ENCODE results near the gene ABCA3.

Gene ABCA3

DNA sequence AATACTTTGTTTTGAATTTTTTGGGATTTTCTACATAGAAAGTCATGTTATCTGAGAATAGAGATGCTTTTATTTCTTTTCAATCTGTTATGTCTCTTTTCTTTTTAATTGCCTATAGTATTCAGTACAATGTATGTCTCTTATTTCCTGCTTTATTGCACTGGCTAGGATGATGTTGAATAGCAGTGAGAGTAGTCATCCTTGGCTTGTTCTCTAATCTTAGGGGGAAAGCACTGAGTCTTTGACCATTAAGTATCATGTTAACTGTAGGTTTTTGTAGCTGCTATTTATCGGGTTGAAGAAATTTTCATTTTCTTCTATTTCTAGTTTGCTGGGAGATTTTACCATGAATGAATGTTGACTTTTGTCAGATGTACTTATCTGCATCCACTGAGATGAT, 10.0 kb upstream of the ABCA3 start:
- DNase-seq (ENCODE audit: low read depth in 1 of 2, low spot score in 1 of 2), result no peak
- Histone ChIP-seq H3K27ac (replicated peaks) (no peak overlapping the region), H3K4me3 (replicated peaks; ENCODE audit: insufficient read depth, low read length) (no peak overlapping the region), H3K27me3 (ENCODE audit: insufficient read depth, poor library complexity, severe bottlenecking) (peaks cover 9% of the 10 kb centered on the region)
- TF ChIP-seq POLR2AphosphoS5 (IDR thresholded peaks at IDR 0.05; ENCODE audit: low read depth), result no peak
- no peak for TF ChIP-seq GABPA (IDR thresholded peaks at IDR 0.05; ENCODE audit: low read depth)
- TF ChIP-seq, protein P1, sequence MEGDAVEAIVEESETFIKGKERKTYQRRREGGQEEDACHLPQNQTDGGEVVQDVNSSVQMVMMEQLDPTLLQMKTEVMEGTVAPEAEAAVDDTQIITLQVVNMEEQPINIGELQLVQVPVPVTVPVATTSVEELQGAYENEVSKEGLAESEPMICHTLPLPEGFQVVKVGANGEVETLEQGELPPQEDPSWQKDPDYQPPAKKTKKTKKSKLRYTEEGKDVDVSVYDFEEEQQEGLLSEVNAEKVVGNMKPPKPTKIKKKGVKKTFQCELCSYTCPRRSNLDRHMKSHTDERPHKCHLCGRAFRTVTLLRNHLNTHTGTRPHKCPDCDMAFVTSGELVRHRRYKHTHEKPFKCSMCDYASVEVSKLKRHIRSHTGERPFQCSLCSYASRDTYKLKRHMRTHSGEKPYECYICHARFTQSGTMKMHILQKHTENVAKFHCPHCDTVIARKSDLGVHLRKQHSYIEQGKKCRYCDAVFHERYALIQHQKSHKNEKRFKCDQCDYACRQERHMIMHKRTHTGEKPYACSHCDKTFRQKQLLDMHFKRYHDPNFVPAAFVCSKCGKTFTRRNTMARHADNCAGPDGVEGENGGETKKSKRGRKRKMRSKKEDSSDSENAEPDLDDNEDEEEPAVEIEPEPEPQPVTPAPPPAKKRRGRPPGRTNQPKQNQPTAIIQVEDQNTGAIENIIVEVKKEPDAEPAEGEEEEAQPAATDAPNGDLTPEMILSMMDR (IDR thresholded peaks at IDR 0.05; ENCODE audit: insufficient read depth, low read length), result no peak
- TF ChIP-seq, protein P2, sequence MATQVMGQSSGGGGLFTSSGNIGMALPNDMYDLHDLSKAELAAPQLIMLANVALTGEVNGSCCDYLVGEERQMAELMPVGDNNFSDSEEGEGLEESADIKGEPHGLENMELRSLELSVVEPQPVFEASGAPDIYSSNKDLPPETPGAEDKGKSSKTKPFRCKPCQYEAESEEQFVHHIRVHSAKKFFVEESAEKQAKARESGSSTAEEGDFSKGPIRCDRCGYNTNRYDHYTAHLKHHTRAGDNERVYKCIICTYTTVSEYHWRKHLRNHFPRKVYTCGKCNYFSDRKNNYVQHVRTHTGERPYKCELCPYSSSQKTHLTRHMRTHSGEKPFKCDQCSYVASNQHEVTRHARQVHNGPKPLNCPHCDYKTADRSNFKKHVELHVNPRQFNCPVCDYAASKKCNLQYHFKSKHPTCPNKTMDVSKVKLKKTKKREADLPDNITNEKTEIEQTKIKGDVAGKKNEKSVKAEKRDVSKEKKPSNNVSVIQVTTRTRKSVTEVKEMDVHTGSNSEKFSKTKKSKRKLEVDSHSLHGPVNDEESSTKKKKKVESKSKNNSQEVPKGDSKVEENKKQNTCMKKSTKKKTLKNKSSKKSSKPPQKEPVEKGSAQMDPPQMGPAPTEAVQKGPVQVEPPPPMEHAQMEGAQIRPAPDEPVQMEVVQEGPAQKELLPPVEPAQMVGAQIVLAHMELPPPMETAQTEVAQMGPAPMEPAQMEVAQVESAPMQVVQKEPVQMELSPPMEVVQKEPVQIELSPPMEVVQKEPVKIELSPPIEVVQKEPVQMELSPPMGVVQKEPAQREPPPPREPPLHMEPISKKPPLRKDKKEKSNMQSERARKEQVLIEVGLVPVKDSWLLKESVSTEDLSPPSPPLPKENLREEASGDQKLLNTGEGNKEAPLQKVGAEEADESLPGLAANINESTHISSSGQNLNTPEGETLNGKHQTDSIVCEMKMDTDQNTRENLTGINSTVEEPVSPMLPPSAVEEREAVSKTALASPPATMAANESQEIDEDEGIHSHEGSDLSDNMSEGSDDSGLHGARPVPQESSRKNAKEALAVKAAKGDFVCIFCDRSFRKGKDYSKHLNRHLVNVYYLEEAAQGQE (IDR thresholded peaks at IDR 0.05; ENCODE audit: insufficient replicate concordance, low read depth), result no peak
- TF ChIP-seq SPI1 (IDR thresholded peaks at IDR 0.05; ENCODE audit: borderline replicate concordance, low read depth), result no peak

DNA sequence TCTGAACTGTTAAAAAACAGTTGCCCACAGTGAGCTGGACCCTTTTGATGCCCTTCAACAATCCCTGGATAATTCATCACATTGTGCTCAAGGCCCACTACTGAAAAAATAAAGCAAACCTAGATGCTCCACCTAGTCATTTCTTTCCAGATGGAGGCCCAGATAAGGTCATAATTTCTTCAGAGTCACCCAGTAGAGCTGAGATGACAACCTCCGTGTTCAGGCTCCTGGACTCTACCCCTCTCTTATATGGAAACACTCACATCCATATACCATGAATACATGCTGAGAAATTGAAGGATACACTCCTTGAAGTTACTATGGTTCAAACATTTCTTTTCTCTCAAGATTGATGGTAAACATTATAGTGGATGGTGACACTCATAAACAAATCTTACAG, 2.7 kb upstream of the ABCA3 start:
- no peak overlapping the region for H3K27ac ChIP-seq (replicated peaks)
- H3K4me3 ChIP-seq (replicated peaks; ENCODE audit: insufficient read depth, low read length), result no peak overlapping the region
- TF ChIP-seq, protein P2 (IDR thresholded peaks at IDR 0.05; ENCODE audit: insufficient replicate concordance, low read depth), result no peak
- TF ChIP-seq SPI1 (IDR thresholded peaks at IDR 0.05; ENCODE audit: borderline replicate concordance, low read depth), result no peak
- DNase-seq (ENCODE audit: low read depth in 1 of 2, low spot score in 1 of 2), result no peak
- H3K27me3 ChIP-seq (ENCODE audit: insufficient read depth, poor library complexity, severe bottlenecking), result peaks cover 27% of the 10 kb centered on the region

DNA sequence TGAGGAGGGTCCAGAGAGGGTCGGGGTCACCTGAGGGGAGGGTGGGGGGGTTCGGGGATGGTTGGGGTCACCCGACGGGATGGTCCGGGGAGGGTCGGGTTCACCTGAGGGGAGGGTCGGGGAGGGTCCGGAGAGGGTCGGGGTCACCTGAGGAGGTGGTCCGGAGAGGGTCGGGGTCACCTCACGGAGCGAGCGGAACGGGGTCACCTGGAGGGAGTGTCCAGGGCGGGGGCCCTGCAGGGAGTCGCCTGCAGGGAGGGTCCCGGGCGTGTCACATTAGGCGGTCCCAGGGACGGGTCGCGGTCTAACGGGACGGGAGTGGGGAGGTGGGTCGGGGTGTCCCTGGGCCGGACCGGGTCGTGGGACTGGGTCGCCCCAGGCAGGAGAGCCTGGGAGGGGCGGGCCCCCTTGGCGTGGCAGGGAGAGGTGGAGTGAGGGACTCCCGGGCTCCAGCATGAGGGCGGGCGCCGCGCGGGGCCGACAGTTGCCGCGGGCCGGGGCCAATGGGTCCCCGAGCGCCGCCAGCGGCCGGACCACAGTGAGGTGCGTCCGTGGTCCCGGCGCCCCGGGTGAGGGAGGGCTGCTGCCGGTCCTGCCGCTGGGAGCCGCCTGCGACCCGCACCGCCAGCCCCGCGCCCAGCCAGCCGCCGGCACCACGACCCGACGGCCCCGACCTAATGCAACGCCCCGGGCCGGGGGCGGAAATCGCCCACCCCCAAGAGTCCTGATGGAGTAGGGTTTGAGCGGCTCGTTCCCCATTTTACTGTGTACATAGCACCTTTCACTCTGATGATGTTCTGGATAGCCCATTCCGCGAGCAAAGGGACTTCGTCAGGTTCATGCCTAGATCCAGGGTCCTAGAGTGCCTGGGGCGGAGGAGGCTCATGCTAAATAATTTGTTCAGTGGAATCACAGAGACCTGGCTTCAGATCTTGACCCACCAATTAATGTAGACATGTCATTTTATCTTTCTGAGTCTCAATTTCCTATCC, 1.2 kb upstream of the ABCA3 start:
- Histone ChIP-seq H3K27ac (replicated peaks) (no peak overlapping the region), H3K4me3 (replicated peaks; ENCODE audit: insufficient read depth, low read length) (no peak overlapping the region), H3K27me3 (ENCODE audit: insufficient read depth, poor library complexity, severe bottlenecking) (peaks cover 27% of the 10 kb centered on the region)
- TF ChIP-seq, protein P1 (IDR thresholded peaks at IDR 0.05; ENCODE audit: insufficient read depth, low read length), result no peak
- no peak for TF ChIP-seq GABPA (IDR thresholded peaks at IDR 0.05; ENCODE audit: low read depth)
- no peak for TF ChIP-seq SPI1 (IDR thresholded peaks at IDR 0.05; ENCODE audit: borderline replicate concordance, low read depth)
- TF ChIP-seq, protein P2 (IDR thresholded peaks at IDR 0.05; ENCODE audit: insufficient replicate concordance, low read depth), result no peak
- TF ChIP-seq POLR2AphosphoS5 (IDR thresholded peaks at IDR 0.05; ENCODE audit: low read depth), result no peak
- DNase-seq (ENCODE audit: low read depth in 1 of 2, low spot score in 1 of 2), result no peak
